HEK293 (cell line): Measurements from ENCODE around the gene R3HDM1.

Experiments used
- CTCF ChIA-PET: fragments of 350-600 bp; formaldehyde crosslinking; extraction: SDS; loops from one replicate; lab custom pipeline; 2021; ENCODE audit warnings: antibody characterized with exemption; lab: Yijun Ruan, JAX
- POLR2A ChIA-PET: fragments of 300-600 bp; formaldehyde crosslinking; extraction: SDS; loops from one replicate; lab custom pipeline; 2020; ENCODE audit warnings: antibody characterized with exemption, inconsistent platforms; lab: Yijun Ruan, JAX
- H3K27ac ChIP-seq: fragments of 200-500 bp; sonication (Bioruptor generic); 2 replicates; pipeline ENCODE4 v1.5.1; 2014; ENCODE audit warnings: low read depth, low read length, control low read depth, inconsistent platforms; ENCODE audit errors: extremely low read depth
- H3K36me3 ChIP-seq, 2 experiments: fragments of 200-500 bp in 1 of 2; sonication (Bioruptor generic) in 1 of 2; 1 replicate in 1 of 2; 2 replicates in 1 of 2; pipeline ENCODE4 v1.5.1; 2014 to 2017; ENCODE audit warnings: inconsistent platforms in 2 of 2, low read length in 2 of 2; ENCODE audit not compliant: control insufficient read depth in 2 of 2, insufficient read depth in 1 of 2
- H3K4me1 ChIP-seq: fragments of 200-500 bp; sonication (Bioruptor generic); 2 replicates; pipeline ENCODE4 v1.5.1; 2014; ENCODE audit warnings: mild to moderate bottlenecking, low read length, inconsistent platforms; ENCODE audit not compliant: control insufficient read depth, insufficient read depth
- H3K4me3 ChIP-seq: 2 replicates; pipeline ENCODE4 v1.5.1; 2011; ENCODE audit warnings: low read depth, mild to moderate bottlenecking, control low read depth, low read length, moderate library complexity
- H3K9me3 ChIP-seq: fragments of 200-500 bp; sonication (Bioruptor generic); 2 replicates; pipeline ENCODE4 v1.5.1; 2014; ENCODE audit warnings: low read depth, low read length, inconsistent platforms; ENCODE audit not compliant: control insufficient read depth, insufficient read depth
- KLF9 ChIP-seq: fragments of 450-650 bp; formaldehyde crosslinking; IDR thresholded peaks from 2 replicates; pipeline ENCODE4 v1.5.1; 2016; ENCODE audit warnings: missing biosample characterization, missing genetic modification characterization, low read depth
- PRDM1 ChIP-seq: fragments of 450-650 bp; formaldehyde crosslinking; IDR thresholded peaks from 2 replicates; pipeline ENCODE4; 2016; ENCODE audit warnings: missing biosample characterization, missing genetic modification characterization
- SP2 ChIP-seq: fragments of 450-650 bp; formaldehyde crosslinking; IDR thresholded peaks from 2 replicates; pipeline ENCODE4 v1.5.1; 2016; ENCODE audit warnings: missing biosample characterization, missing genetic modification characterization
- YY1 ChIP-seq: fragments of 450-650 bp; formaldehyde crosslinking; IDR thresholded peaks from 2 replicates; pipeline ENCODE4 v1.5.1; 2018; ENCODE audit warnings: missing biosample characterization, missing genetic modification characterization
- ZBTB8A ChIP-seq: fragments of 450-650 bp; formaldehyde crosslinking; IDR thresholded peaks from 2 replicates; pipeline ENCODE4 v1.5.1; 2016; ENCODE audit warnings: missing biosample characterization, missing genetic modification characterization
- ZNF10 ChIP-seq: fragments of 450-650 bp; formaldehyde crosslinking; IDR thresholded peaks from 2 replicates; pipeline ENCODE4 v1.5.1; 2017; ENCODE audit warnings: missing biosample characterization, missing genetic modification characterization
- ZNF112 ChIP-seq: fragments of 450-650 bp; formaldehyde crosslinking; IDR thresholded peaks from 2 replicates; pipeline ENCODE4 v1.5.0; 2017; ENCODE audit warnings: missing biosample characterization, missing genetic modification characterization
- ZNF146 ChIP-seq: fragments of 450-650 bp; formaldehyde crosslinking; IDR thresholded peaks from 2 replicates; pipeline ENCODE4 v1.5.1; 2016; ENCODE audit warnings: missing biosample characterization, missing genetic modification characterization
- ZNF155 ChIP-seq: fragments of 450-650 bp; formaldehyde crosslinking; IDR thresholded peaks from 2 replicates; pipeline ENCODE4 v1.5.1; 2016; ENCODE audit warnings: missing biosample characterization, missing genetic modification characterization
- ZNF174 ChIP-seq: fragments of 450-650 bp; formaldehyde crosslinking; IDR thresholded peaks from 2 replicates; pipeline ENCODE4 v1.5.0; 2017; ENCODE audit warnings: missing biosample characterization, mild to moderate bottlenecking, missing genetic modification characterization
- ZNF184 ChIP-seq: fragments of 450-650 bp; IDR thresholded peaks from 2 replicates; pipeline ENCODE4 v1.5.1; 2018; ENCODE audit warnings: missing biosample characterization, mild to moderate bottlenecking, missing genetic modification characterization
- ZNF214 ChIP-seq: fragments of 450-650 bp; formaldehyde crosslinking; IDR thresholded peaks from 2 replicates; pipeline ENCODE4 v1.5.1; 2017; ENCODE audit warnings: missing biosample characterization, mild to moderate bottlenecking, missing genetic modification characterization, borderline replicate concordance
- ZNF324 ChIP-seq: fragments of 450-650 bp; formaldehyde crosslinking; IDR thresholded peaks from 2 replicates; pipeline ENCODE4 v1.5.1; 2016; ENCODE audit warnings: missing biosample characterization, missing genetic modification characterization
- ZNF335 ChIP-seq: fragments of 450-650 bp; formaldehyde crosslinking; conservative IDR thresholded peaks from 2 replicates; pipeline ENCODE4 v1.5.1; 2016; ENCODE audit warnings: missing biosample characterization, missing genetic modification characterization
- ZNF350 ChIP-seq: fragments of 450-650 bp; formaldehyde crosslinking; IDR thresholded peaks from 2 replicates; pipeline ENCODE4 v1.5.0; 2017; ENCODE audit warnings: missing biosample characterization, mild to moderate bottlenecking, missing genetic modification characterization
- ZNF501 ChIP-seq: fragments of 450-650 bp; formaldehyde crosslinking; IDR thresholded peaks from 2 replicates; pipeline ENCODE4 v1.5.1; 2016; ENCODE audit warnings: missing biosample characterization, missing genetic modification characterization
- ZNF610 ChIP-seq: fragments of 450-650 bp; formaldehyde crosslinking; IDR thresholded peaks from 2 replicates; pipeline ENCODE4 v1.5.1; 2016; ENCODE audit warnings: missing biosample characterization, missing genetic modification characterization, borderline replicate concordance
- ZNF654 ChIP-seq: fragments of 450-650 bp; formaldehyde crosslinking; IDR thresholded peaks from 2 replicates; pipeline ENCODE4 v1.5.1; 2016; ENCODE audit warnings: low read depth, missing biosample characterization, missing genetic modification characterization
- ZNF664 ChIP-seq: fragments of 450-650 bp; formaldehyde crosslinking; IDR thresholded peaks from 2 replicates; pipeline ENCODE4 v1.5.1; 2016; ENCODE audit warnings: missing biosample characterization, missing genetic modification characterization
- ZNF707 ChIP-seq: fragments of 450-650 bp; formaldehyde crosslinking; IDR thresholded peaks from 2 replicates; pipeline ENCODE4 v1.5.1; 2016; ENCODE audit warnings: missing biosample characterization, missing genetic modification characterization
- ZNF776 ChIP-seq: fragments of 450-650 bp; formaldehyde crosslinking; IDR thresholded peaks from 2 replicates; pipeline ENCODE4 v1.5.0; 2017; ENCODE audit warnings: missing biosample characterization, missing genetic modification characterization, borderline replicate concordance
- ZNF792 ChIP-seq: fragments of 450-650 bp; formaldehyde crosslinking; IDR thresholded peaks from 2 replicates; pipeline ENCODE4 v1.5.1; 2016; ENCODE audit warnings: missing biosample characterization, missing genetic modification characterization
- ZSCAN23 ChIP-seq: fragments of 450-650 bp; formaldehyde crosslinking; IDR thresholded peaks from 2 replicates; pipeline ENCODE4 v1.5.1; 2016; ENCODE audit warnings: missing biosample characterization, missing genetic modification characterization
- TF ChIP-seq, protein P1 (sequence below): fragments of 450-650 bp; formaldehyde crosslinking; optimal IDR thresholded peaks from 2 replicates; pipeline ENCODE3; 2016; ENCODE audit warnings: missing biosample characterization, mild to moderate bottlenecking, missing genetic modification characterization
- TF ChIP-seq, protein P2 (sequence below): fragments of 450-650 bp; formaldehyde crosslinking; IDR thresholded peaks from 2 replicates; pipeline ENCODE4 v1.5.1; 2016; ENCODE audit warnings: missing biosample characterization, missing genetic modification characterization
- TF ChIP-seq, protein P3 (sequence below): fragments of 450-650 bp; formaldehyde crosslinking; IDR thresholded peaks from 2 replicates; pipeline ENCODE4 v1.5.1; 2016; ENCODE audit warnings: missing biosample characterization, missing genetic modification characterization
- TF ChIP-seq, protein P4 (sequence below): fragments of 450-650 bp; formaldehyde crosslinking; IDR thresholded peaks from 2 replicates; pipeline ENCODE4 v1.5.1; 2016; ENCODE audit warnings: missing biosample characterization, missing genetic modification characterization, low read depth

Gene R3HDM1

DNA sequence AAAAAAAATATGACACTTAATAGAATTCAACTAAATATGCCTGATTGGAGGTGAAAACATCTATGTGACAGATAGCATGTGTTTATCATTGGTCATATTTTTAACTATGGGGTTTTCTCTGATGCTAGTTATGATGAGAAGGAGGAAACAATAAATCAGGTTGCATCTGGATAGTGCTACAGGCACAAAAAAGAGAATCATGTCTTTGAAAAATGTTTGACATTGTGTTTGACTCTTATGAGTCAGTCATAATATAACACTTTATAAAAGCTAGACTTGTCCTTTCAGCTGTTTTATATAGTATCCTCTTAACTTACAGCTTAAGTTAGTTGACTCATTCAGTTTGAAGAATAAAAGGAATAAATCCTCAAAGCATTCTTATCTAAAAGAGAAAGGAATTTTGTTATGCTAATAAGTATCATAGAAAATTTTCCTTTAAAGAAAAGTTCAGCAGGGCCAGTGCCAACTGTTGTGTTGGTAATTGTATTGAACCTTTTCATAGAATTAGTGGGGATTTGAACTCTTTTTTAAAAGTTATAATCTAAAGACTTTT, 131.9 kb downstream of the R3HDM1 start:
- Histone ChIP-seq H3K36me3 (peaks cover 20 to 31% of the 10 kb centered on the region in 2 experiments), H3K4me3 (no peak overlapping the region), H3K27ac (no peak overlapping the region), H3K9me3 (no peaks in the 10 kb centered on the region)
- ChIA-PET CTCF (no interaction called here), POLR2A (no interaction called here)
- no peak for TF ChIP-seq ZNF184 (tag by site-specific recombination)
- TF ChIP-seq, protein P1, sequence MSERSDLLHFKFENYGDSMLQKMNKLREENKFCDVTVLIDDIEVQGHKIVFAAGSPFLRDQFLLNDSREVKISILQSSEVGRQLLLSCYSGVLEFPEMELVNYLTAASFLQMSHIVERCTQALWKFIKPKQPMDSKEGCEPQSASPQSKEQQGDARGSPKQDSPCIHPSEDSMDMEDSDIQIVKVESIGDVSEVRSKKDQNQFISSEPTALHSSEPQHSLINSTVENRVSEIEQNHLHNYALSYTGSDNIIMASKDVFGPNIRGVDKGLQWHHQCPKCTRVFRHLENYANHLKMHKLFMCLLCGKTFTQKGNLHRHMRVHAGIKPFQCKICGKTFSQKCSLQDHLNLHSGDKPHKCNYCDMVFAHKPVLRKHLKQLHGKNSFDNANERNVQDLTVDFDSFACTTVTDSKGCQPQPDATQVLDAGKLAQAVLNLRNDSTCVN, result no peak
- TF ChIP-seq ZNF335 (tag by site-specific recombination), result no peak
- TF ChIP-seq ZNF146 (tag by site-specific recombination), result no peak
- TF ChIP-seq ZNF350, result no peak
- no peak for TF ChIP-seq ZNF214
- no peak for TF ChIP-seq ZNF654 (tag by site-specific recombination)
- TF ChIP-seq, protein P2, sequence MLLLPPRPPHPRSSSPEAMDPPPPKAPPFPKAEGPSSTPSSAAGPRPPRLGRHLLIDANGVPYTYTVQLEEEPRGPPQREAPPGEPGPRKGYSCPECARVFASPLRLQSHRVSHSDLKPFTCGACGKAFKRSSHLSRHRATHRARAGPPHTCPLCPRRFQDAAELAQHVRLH (tag by site-specific recombination), result no peak
- no peak for TF ChIP-seq ZNF324 (tag by site-specific recombination)
- TF ChIP-seq ZNF792 (tag by site-specific recombination), result no peak
- no peak for TF ChIP-seq ZNF112
- TF ChIP-seq ZNF776 (tag by site-specific recombination), result no peak
- TF ChIP-seq, all 188 proteins: peak for 0
- H3K4me1 ChIP-seq, result 0 out of 2 replicates have a peak, but pooled peaks cover 2% of the 10 kb centered on the region

DNA sequence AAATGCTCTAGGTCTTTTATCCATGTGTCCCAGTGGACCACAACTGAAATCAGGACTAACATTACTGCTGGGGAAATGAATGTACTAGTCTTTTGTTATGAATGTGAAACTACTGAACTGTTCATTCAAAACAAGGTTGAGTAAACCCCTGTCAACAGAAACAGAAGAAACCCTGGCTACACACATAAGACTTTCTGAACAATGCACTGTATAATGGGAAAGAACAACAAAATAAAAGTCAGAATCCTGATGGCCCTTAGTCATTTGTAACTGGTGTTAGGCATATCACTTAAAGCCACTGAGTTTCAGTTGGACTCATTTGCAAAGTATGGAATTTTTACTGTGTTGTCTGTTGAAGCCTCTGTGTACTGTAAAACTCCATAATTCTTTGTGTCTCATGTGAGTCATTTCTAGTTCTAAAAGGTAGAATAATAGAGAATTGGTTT, 133.4 kb downstream of the R3HDM1 start:
- POLR2A ChIA-PET, result no interaction called here
- CTCF ChIA-PET, result no interaction called here
- no peak overlapping the region for H3K27ac ChIP-seq
- TF ChIP-seq, protein P3, sequence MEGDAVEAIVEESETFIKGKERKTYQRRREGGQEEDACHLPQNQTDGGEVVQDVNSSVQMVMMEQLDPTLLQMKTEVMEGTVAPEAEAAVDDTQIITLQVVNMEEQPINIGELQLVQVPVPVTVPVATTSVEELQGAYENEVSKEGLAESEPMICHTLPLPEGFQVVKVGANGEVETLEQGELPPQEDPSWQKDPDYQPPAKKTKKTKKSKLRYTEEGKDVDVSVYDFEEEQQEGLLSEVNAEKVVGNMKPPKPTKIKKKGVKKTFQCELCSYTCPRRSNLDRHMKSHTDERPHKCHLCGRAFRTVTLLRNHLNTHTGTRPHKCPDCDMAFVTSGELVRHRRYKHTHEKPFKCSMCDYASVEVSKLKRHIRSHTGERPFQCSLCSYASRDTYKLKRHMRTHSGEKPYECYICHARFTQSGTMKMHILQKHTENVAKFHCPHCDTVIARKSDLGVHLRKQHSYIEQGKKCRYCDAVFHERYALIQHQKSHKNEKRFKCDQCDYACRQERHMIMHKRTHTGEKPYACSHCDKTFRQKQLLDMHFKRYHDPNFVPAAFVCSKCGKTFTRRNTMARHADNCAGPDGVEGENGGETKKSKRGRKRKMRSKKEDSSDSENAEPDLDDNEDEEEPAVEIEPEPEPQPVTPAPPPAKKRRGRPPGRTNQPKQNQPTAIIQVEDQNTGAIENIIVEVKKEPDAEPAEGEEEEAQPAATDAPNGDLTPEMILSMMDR (tag by site-specific recombination), result no peak
- TF ChIP-seq ZNF501 (tag by site-specific recombination), result no peak
- TF ChIP-seq ZNF664, result no peak
- no peak for TF ChIP-seq ZNF10 (tag by site-specific recombination)
- no peak for TF ChIP-seq PRDM1 (tag by site-specific recombination)
- no peak for TF ChIP-seq YY1 (tag by site-specific recombination)
- TF ChIP-seq SP2 (tag by site-specific recombination), result no peak
- TF ChIP-seq ZSCAN23 (tag by site-specific recombination), result no peak
- TF ChIP-seq ZNF155 (tag by site-specific recombination), result no peak
- no peak for TF ChIP-seq KLF9
- no peak for TF ChIP-seq ZNF707 (tag by site-specific recombination)
- TF ChIP-seq ZNF610, result no peak
- TF ChIP-seq ZBTB8A (tag by site-specific recombination), result no peak
- no peak for TF ChIP-seq ZNF174
- TF ChIP-seq, protein P4, sequence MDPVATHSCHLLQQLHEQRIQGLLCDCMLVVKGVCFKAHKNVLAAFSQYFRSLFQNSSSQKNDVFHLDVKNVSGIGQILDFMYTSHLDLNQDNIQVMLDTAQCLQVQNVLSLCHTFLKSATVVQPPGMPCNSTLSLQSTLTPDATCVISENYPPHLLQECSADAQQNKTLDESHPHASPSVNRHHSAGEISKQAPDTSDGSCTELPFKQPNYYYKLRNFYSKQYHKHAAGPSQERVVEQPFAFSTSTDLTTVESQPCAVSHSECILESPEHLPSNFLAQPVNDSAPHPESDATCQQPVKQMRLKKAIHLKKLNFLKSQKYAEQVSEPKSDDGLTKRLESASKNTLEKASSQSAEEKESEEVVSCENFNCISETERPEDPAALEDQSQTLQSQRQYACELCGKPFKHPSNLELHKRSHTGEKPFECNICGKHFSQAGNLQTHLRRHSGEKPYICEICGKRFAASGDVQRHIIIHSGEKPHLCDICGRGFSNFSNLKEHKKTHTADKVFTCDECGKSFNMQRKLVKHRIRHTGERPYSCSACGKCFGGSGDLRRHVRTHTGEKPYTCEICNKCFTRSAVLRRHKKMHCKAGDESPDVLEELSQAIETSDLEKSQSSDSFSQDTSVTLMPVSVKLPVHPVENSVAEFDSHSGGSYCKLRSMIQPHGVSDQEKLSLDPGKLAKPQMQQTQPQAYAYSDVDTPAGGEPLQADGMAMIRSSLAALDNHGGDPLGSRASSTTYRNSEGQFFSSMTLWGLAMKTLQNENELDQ, result no peak
- 0 out of 2 replicates have a peak, but pooled peaks cover 2% of the 10 kb centered on the region for H3K4me1 ChIP-seq
- no peaks in the 10 kb centered on the region for H3K9me3 ChIP-seq
- peaks cover 18 to 24% of the 10 kb centered on the region in 2 experiments for H3K36me3 ChIP-seq
- H3K4me3 ChIP-seq, result no peak overlapping the region
